AG09309 (cell line): ENCODE measurements around the gene WDR17.

ENCODE experiments used
- DNase-seq: peaks from one replicate; pipeline ENCODE4 v3.0.0-alpha.2; 2010; ENCODE audit warnings: low read depth
- H3K4me3 ChIP-seq: 2 replicates; pipeline ENCODE4 v1.5.1; 2011; ENCODE audit warnings: mild to moderate bottlenecking, low read depth, low read length, moderate library complexity; ENCODE audit not compliant: control insufficient read depth
- TF ChIP-seq, protein P1 (sequence below): IDR thresholded peaks from 2 replicates; pipeline ENCODE4 v1.5.1; 2011; ENCODE audit warnings: mild to moderate bottlenecking, low read depth, low read length, inconsistent platforms; ENCODE audit not compliant: insufficient read depth, control insufficient read depth; ENCODE audit errors: missing control alignments

Gene WDR17

DNA sequence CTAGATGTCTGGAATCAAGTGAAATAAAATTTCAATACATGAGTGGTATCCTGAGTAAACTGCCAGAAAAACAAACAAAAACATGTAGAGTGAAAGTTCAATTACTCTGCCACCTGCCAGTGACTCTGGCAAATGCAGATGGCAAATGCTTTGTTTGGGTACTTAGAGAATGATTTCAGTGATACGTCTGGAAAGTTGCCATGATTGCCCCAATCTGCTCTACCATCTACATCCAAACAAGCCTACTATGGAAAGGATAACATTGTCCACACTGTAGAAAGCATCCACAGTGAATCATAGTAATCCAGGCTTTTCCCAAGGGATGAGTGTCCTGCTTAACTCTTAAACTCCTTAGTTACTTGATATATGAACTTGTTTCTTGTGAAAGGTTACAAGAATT is 126.3 kb downstream of the WDR17 start:
- no peak overlapping the region for H3K4me3 ChIP-seq
- TF ChIP-seq, protein P1, sequence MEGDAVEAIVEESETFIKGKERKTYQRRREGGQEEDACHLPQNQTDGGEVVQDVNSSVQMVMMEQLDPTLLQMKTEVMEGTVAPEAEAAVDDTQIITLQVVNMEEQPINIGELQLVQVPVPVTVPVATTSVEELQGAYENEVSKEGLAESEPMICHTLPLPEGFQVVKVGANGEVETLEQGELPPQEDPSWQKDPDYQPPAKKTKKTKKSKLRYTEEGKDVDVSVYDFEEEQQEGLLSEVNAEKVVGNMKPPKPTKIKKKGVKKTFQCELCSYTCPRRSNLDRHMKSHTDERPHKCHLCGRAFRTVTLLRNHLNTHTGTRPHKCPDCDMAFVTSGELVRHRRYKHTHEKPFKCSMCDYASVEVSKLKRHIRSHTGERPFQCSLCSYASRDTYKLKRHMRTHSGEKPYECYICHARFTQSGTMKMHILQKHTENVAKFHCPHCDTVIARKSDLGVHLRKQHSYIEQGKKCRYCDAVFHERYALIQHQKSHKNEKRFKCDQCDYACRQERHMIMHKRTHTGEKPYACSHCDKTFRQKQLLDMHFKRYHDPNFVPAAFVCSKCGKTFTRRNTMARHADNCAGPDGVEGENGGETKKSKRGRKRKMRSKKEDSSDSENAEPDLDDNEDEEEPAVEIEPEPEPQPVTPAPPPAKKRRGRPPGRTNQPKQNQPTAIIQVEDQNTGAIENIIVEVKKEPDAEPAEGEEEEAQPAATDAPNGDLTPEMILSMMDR = no peak
- DNase-seq = no peak

DNA sequence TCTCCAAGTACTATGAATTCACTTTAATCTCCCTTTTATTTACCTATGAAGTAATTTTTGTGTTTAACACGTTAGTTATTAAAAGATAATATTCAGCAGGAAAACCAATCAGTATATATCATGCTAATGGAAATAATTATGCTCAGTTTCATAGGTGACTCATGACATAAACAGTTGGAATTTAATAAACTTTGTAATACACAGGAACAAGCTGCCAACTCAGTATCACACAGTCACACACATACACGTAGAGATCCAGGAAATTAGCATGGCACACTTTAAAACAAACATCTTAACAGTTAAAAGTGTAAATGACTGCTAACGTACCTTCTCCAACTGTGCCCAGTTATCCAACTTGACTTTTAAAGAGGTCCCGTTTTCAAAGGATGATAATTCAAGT is 127.5 kb downstream of the WDR17 start:
- DNase-seq = no peak
- H3K4me3 ChIP-seq = no peak overlapping the region

DNA sequence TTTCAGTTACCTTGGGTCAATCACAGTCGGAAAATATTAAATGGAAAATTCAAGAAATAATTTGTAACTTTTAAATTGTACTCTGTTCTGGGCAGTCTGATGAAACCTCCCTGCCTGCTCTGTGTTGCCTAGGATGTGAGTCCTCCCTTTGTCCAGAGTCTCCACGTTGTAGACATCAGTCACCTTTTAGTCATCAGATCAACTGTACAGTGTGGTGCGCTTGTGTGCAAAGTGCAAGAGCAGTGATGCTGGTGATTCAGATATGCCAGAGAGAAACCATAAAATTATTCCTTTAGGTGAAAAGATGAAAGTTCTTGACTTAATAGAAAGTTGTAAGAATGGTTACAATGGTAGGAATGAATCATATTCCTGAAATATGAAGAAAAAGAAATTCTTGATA is 128.3 kb downstream of the WDR17 start:
- TF ChIP-seq, protein P1 = no peak
- peak; percentile 71 for DNase-seq
- no peak overlapping the region for H3K4me3 ChIP-seq

More for the DNA sequence above, 127.5 kb downstream of the WDR17 start:
- TF ChIP-seq, protein P1 = no peak

DNA sequence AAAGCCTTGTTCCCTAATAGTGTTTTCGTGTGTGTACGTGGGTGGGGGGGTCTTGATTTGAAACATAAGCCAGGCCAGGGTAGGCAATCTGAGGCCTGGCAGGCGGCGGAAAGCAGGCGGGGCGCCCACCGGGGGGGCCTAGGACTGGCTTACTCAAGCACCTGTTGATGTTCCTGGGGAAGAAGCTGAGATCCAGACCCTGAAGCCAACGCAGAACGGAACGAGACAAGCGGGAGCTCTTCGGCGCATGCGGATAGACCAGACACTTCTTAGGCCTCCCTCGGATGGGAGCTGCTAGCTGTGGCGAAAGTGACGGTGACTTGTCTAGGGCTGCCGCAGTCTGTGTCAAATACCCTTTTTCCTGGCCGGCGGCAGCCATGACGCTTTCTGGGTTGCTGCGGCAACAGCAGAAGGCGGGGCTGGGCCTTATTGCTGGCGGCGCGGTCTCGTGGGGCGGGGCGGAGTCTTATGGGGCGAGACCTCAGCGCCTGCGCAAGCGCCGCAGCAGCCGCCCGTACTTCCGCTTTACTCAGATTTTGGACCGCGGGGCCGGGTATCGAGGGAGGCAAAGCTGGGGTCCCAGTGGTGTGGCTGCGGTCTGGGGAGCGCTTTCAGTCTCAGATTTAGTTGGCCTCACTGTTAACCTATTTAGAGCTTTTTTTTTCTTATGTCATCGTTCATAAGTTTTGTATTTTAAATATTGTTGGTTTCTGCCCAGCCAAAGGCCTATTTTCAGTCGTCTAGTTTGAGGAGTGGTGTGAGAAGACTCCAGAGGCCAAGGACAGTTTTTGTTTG is 129.7 kb downstream of the WDR17 start, which contains the start of gene SPATA4:
Gene SPATA4 (minus strand): TSS at position 402 of the 795 bp plus-strand sequence. CDS start 23 bp downstream, at position 379.
- peak within 1 kb of the TSS; percentile 48 for H3K4me3 ChIP-seq
- DNase-seq = peak; percentile 63
- TF ChIP-seq, protein P1 = no peak

DNA sequence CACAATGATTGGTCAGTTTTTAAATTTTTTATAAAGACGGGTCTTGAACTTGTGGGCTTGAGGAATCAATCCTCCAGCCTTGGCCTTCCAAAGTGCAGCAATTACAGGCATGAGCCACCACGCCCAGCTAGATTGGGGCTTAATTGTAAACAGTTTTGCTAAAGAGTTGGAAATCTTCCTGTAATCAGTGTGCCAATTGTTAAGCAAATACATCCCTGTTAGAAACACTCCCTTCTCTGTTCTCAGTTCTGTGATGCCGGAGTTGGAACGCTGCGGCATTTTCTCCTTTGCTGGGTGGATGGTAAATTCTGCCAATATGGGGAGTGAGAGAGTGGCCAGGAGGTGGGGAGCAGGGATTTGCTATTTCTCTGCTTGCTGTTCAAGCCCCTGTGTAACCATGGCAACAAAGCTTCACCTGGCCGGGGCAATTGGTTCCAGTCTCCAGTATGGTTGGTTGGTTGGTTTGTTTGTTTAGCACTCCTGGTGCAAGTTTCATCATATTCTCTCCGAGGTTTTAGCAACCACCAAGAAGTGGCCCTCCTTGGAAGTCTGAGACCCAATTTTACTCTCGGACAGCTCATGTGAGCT is 132.8 kb downstream of the WDR17 start:
- DNase-seq = no peak
- no peak overlapping the region for H3K4me3 ChIP-seq
- TF ChIP-seq, protein P1 = no peak

DNA sequence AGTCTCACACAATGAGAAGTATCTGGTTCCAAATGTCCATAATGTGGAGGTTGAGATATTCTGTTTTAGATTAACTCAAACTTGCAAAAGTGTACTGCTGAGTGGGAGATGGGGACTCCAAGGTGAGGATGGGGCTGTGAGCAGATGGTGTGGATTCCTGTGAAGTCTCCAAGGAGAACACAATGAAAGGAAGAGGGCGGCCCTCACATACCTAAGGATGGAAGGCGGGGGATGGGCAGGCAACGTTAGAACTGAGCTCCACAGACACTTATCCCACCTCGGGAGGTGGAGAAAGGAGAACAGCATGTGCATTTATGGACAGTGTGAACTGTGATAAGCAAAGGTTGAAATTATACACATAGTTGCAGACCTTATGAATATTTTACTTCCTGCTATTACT is 139.7 kb downstream of the WDR17 start:
- TF ChIP-seq, protein P1 = no peak
- no peak for DNase-seq

More for the DNA sequence above, 139.7 kb downstream of the WDR17 start:
- H3K4me3 ChIP-seq = no peak overlapping the region
